Thyroid gland (tissue), 4 donors: ENCODE measurements around the gene ZNF669. TPM values are rescaled to one million over a fixed set of nuclear protein-coding genes. Genes with fewer than 3 reads are reported as not detected.
"Not testable (repeated sequence)": the region's sequence is repeated elsewhere in the genome, so short reads cannot be mapped to it uniquely, and the experiment has no call there.

Experiments
- DNase-seq, 2 donors: peaks; one replicate each; pipeline ENCODE4 v3.0.0-alpha.2; 2019
- H3K27ac ChIP-seq, 3 donors: fragments of 200-600 bp; sonication (generic); 1 replicate in 2 of 3; 2 replicates in 1 of 3; pipeline ENCODE4 v1.5.1; 2016 to 2019; ENCODE audit warnings: mild to moderate bottlenecking in 1 of 3, moderate library complexity in 1 of 3
- H3K27me3 ChIP-seq: fragments of 200-600 bp; sonication (generic); one replicate; pipeline ENCODE4 v1.5.1; 2019
- H3K36me3 ChIP-seq, 2 donors: fragments of 200-600 bp; sonication (generic); one replicate each; pipeline ENCODE4 v1.5.1; 2016 to 2019
- H3K4me1 ChIP-seq, 2 donors: fragments of 200-600 bp; sonication (generic); one replicate each; pipeline ENCODE4 v1.5.1; 2017 to 2019
- H3K4me3 ChIP-seq, 3 donors: fragments of 200-600 bp; sonication (generic); replicated peaks in 1 of 3; 1 replicate in 2 of 3; 2 replicates in 1 of 3; pipeline ENCODE4 v1.5.1; 2016; ENCODE audit warnings: mild to moderate bottlenecking in 1 of 3
- H3K9me3 ChIP-seq: fragments of 200-600 bp; sonication (generic); one replicate; pipeline ENCODE4 v1.5.1; 2017
- CTCF ChIP-seq, 6 experiments: fragments of 200-600 bp in 3 of 6; fragments of 450-650 bp in 3 of 6; sonication (generic) in 3 of 6; IDR thresholded peaks; one replicate each; pipeline ENCODE4 v1.5.1; 2016 to 2019; ENCODE audit warnings: antibody characterized with exemption in 6 of 6, mild to moderate bottlenecking in 2 of 6, inconsistent platforms in 1 of 6, moderate library complexity in 1 of 6
- POLR2A ChIP-seq, 2 donors: fragments of 450-650 bp; IDR thresholded peaks; one replicate each; pipeline ENCODE4 v1.6.1; 2017; ENCODE audit warnings: antibody characterized with exemption in 2 of 2, mild to moderate bottlenecking in 2 of 2, moderate library complexity in 1 of 2
- WGBS, 2 donors: methylation state at CpG; one replicate each; pipeline ENCODE4 v1.1.5; 2017; 5-methylcytosine and 5-hydroxymethylcytosine counted together
- intact Hi-C: fragments of 100-400 bp; cut with DNase I; formaldehyde crosslinking; loops from one replicate; pipeline ENCODE4 v1.15.1; 2023
- total RNA-seq, 4 donors: library from RNA; depleted of rRNA; stranded (reverse); fragments of >200 nt; gene quantifications; one replicate each; pipeline ENCODE4 v1.2.3, GENCODE V29; 2016

The ZNF669 gene
- total RNA-seq, 4 donors from 2014 or later, result 9.8 to 13.0 (median 10.3) TPM

GRCh38 chr1:247131236-247131635 is 27.1 kb upstream of the ZNF669 start:
- Histone ChIP-seq H3K27ac (no peak overlapping the region), H3K4me1 (no peaks in the 10 kb centered on the region), H3K36me3 (no peaks in the 10 kb centered on the region), H3K4me3 (no peak overlapping the region), H3K27me3 (no peaks in the 10 kb centered on the region), H3K9me3 (no peaks in the 10 kb centered on the region)
- 91 to 96% methylated on average over 7 to 9 of the region's 10 CpGs for WGBS, 2 donors
- intact Hi-C loops, result no loop called here
- TF ChIP-seq POLR2A (IDR thresholded peaks at IDR 0.05) (no peak), CTCF (IDR thresholded peaks at IDR 0.05) (no peak)
- no peak for DNase-seq

GRCh38 chr1:247127519-247128282 is 23.5 kb upstream of the ZNF669 start:
- WGBS, 2 donors, result 45 to 58% methylated on average over 13 of the region's 18 CpGs
- H3K4me1 ChIP-seq, H3K4me3 ChIP-seq, H3K27ac ChIP-seq, intact Hi-C loops, DNase-seq, H3K36me3 ChIP-seq, H3K9me3 ChIP-seq, H3K27me3 ChIP-seq: not testable (repeated sequence)

- H3K9me3 ChIP-seq, H3K27me3 ChIP-seq, DNase-seq, H3K4me3 ChIP-seq, H3K36me3 ChIP-seq, H3K4me1 ChIP-seq, H3K27ac ChIP-seq, intact Hi-C loops: not testable (repeated sequence)
- no CpG with 5 or more reads among the region's 46 CpGs for WGBS, 2 donors
Observed at GRCh38 chr1:247126601-247127000, 22.4 kb upstream of the ZNF669 start.

- WGBS, 2 donors, result 0% methylated on average over 1 of the region's 25 CpGs; no CpG with 5 or more reads in 1 of the 2 donors
Observed at GRCh38 chr1:247126166-247126565, 22.0 kb upstream of the ZNF669 start.

GRCh38 chr1:247121382-247121781 is 17.2 kb upstream of the ZNF669 start:
- intact Hi-C loops, result no loop called here
- TF ChIP-seq CTCF (IDR thresholded peaks at IDR 0.05) (no peak), POLR2A (IDR thresholded peaks at IDR 0.05) (no peak)
- 75 to 78% methylated on average over 6 of the region's 6 CpGs for WGBS, 2 donors
- DNase-seq, result no peak
- Histone ChIP-seq H3K27ac (no peak overlapping the region), H3K4me3 (no peak overlapping the region), H3K9me3 (no peaks in the 10 kb centered on the region), H3K36me3 (no peaks in the 10 kb centered on the region), H3K4me1 (no peaks in the 10 kb centered on the region), H3K27me3 (no peaks in the 10 kb centered on the region)

More at GRCh38 chr1:247126166-247126565, 22.0 kb upstream of the ZNF669 start:
- DNase-seq, H3K36me3 ChIP-seq, H3K4me1 ChIP-seq, H3K27ac ChIP-seq, H3K9me3 ChIP-seq, H3K27me3 ChIP-seq, H3K4me3 ChIP-seq, intact Hi-C loops: not testable (repeated sequence)

- H3K4me1 ChIP-seq, H3K4me3 ChIP-seq, H3K27ac ChIP-seq, H3K36me3 ChIP-seq, DNase-seq, H3K9me3 ChIP-seq, H3K27me3 ChIP-seq, intact Hi-C loops: not testable (repeated sequence)
- WGBS, 2 donors, result 93 to 94% methylated on average over 4 of the region's 4 CpGs
Observed at GRCh38 chr1:247120408-247120668, 16.2 kb upstream of the ZNF669 start.

- no peak overlapping the region for H3K4me3 ChIP-seq
- H3K9me3 ChIP-seq, result no peaks in the 10 kb centered on the region
- H3K27ac ChIP-seq, result no peak overlapping the region
- TF ChIP-seq CTCF (IDR thresholded peaks at IDR 0.05) (no peak), POLR2A (IDR thresholded peaks at IDR 0.05) (no peak)
- H3K4me1 ChIP-seq, result no peaks in the 10 kb centered on the region
- H3K27me3 ChIP-seq, result no peaks in the 10 kb centered on the region
- WGBS, 2 donors, result 95% methylated on average over 15 to 21 of the region's 22 CpGs
- no peaks in the 10 kb centered on the region for H3K36me3 ChIP-seq
- intact Hi-C loops, result no loop called here
- no peak for DNase-seq
Observed at GRCh38 chr1:247119600-247120407, 15.6 kb upstream of the ZNF669 start.
